Uterus (tissue), 2 donors: Measurements from ENCODE around the gene PLSCR2.

Source experiments
- CTCF ChIP-seq, 4 experiments: fragments of 200-600 bp in 2 of 4; fragments of 450-650 bp in 2 of 4; sonication (generic) in 2 of 4; IDR thresholded peaks; one replicate each; pipeline ENCODE4 v1.5.1; 2016 to 2019; ENCODE audit warnings: antibody characterized with exemption in 4 of 4, mild to moderate bottlenecking in 2 of 4, moderate library complexity in 1 of 4
- POLR2A ChIP-seq, 2 donors: fragments of 450-650 bp; IDR thresholded peaks; one replicate each; pipeline ENCODE4 v1.6.1; 2016; ENCODE audit warnings: antibody characterized with exemption in 2 of 2, mild to moderate bottlenecking in 1 of 2, moderate library complexity in 1 of 2

- TF ChIP-seq CTCF (IDR thresholded peaks at IDR 0.05), result no peak
- no peak for TF ChIP-seq POLR2A (IDR thresholded peaks at IDR 0.05)
These were observed 24.4 kb upstream of the PLSCR2 start for GRCh38 chr3:146493761-146494160.
